HCT116 (cell line): ENCODE measurements around the gene RCVRN. TPM values are rescaled to one million over a fixed set of nuclear protein-coding genes. Genes with fewer than 3 reads are reported as not detected.

ENCODE experiments used
- ATAC-seq: fragments of 200-7000 bp; cut with Tn5 transposase; 2 replicates; pipeline ENCODE4 v1.9.1; 2020; ENCODE audit warnings: mild to moderate bottlenecking, moderate library complexity
- BruUV-seq: library from RNA; stranded (reverse); fragments of 400-500 nt; replicated peaks from 2 replicates; lab custom pipeline; 2021; lab: Mats Ljungman, UMichigan
- CTCF ChIA-PET: fragments of 300-600 bp; sonication (Branson Sonifier 250); formaldehyde crosslinking; loops from one replicate; lab custom pipeline; 2021; ENCODE audit warnings: antibody characterized with exemption; lab: Charles Lee
- POLR2A ChIA-PET: fragments of 300-600, 350-600 bp; sonication (Branson Sonifier 250); formaldehyde crosslinking; loops from one replicate; lab custom pipeline; 2021; ENCODE audit warnings: antibody characterized with exemption; lab: Charles Lee
- RAD21 ChIA-PET, 2 experiments: fragments of 300-600 bp; sonication (Branson Sonifier 250); formaldehyde crosslinking; loops; one replicate each; lab custom pipeline; 2023; ENCODE audit warnings: low total read pairs in 2 of 2; ENCODE audit not compliant: uncharacterized antibody in 2 of 2, unreplicated experiment in 2 of 2, low non-redundant PET in 1 of 2; lab: Charles Lee
- DNase-seq: peaks from one replicate; pipeline ENCODE4 v3.0.0-alpha.2; 2010; ENCODE audit warnings: low read depth, low spot score
- H2AFZ ChIP-seq: fragments of 200-600 bp; shearing (Covaris generic), sonication (generic); 2 replicates; pipeline ENCODE4 v1.6.1; 2017; ENCODE audit warnings: low read depth, mixed run types, mixed read lengths, antibody characterized with exemption, low read length; ENCODE audit not compliant: poor library complexity, severe bottlenecking
- H3K27ac ChIP-seq: 2 replicates; pipeline ENCODE4 v1.5.1; 2012; ENCODE audit warnings: low read depth, low read length
- H3K27me3 ChIP-seq: fragments of 200-600 bp; sonication (generic); 2 replicates; pipeline ENCODE4 v1.6.1; 2016; ENCODE audit warnings: mixed run types, low read length, mixed read lengths; ENCODE audit not compliant: insufficient read depth
- H3K36me3 ChIP-seq, 2 experiments: fragments of 200-500 bp in 1 of 2; fragments of 200-600 bp in 1 of 2; sonication (Bioruptor generic) in 1 of 2; sonication (generic) in 1 of 2; 2 replicates each; pipeline versions ENCODE4 v1.5.1 to v1.6.1; 2014 to 2016; ENCODE audit warnings: low read length in 2 of 2, inconsistent platforms in 1 of 2, mixed read lengths in 1 of 2, mixed run types in 1 of 2; ENCODE audit not compliant: insufficient read depth in 2 of 2, control insufficient read depth in 1 of 2
- H3K4me1 ChIP-seq, 2 experiments: fragments of 200-600 bp in 1 of 2; sonication (generic) in 1 of 2; 2 replicates each; pipeline versions ENCODE4 v1.5.1 to v1.6.1; 2012 to 2017; ENCODE audit warnings: low read length in 2 of 2, inconsistent platforms in 1 of 2, mild to moderate bottlenecking in 1 of 2, mixed read lengths in 1 of 2, mixed run types in 1 of 2, moderate library complexity in 1 of 2; ENCODE audit not compliant: insufficient read depth in 2 of 2, control insufficient read depth in 1 of 2
- H3K4me2 ChIP-seq: fragments of 200-600 bp; sonication (generic); 2 replicates; pipeline ENCODE4 v1.6.1; 2017; ENCODE audit warnings: mixed run types, low read length, mixed read lengths
- H3K4me3 ChIP-seq, 2 experiments: fragments of 200-600 bp in 1 of 2; sonication (generic) in 1 of 2; replicated peaks in 1 of 2; 2 replicates each; pipeline ENCODE4 v1.5.1; 2011 to 2016; ENCODE audit warnings: low read length in 2 of 2, control low read depth in 1 of 2, low read depth in 1 of 2, mild to moderate bottlenecking in 1 of 2, mixed read lengths in 1 of 2, mixed run types in 1 of 2
- H3K79me2 ChIP-seq: fragments of 200-600 bp; sonication (generic); 2 replicates; pipeline ENCODE4 v1.6.1; 2017; ENCODE audit warnings: mild to moderate bottlenecking, mixed run types, low read length, moderate library complexity, mixed read lengths; ENCODE audit not compliant: insufficient read depth
- H3K9ac ChIP-seq: fragments of 200-600 bp; sonication (generic); 2 replicates; pipeline ENCODE4 v1.6.1; 2016; ENCODE audit warnings: low read length, mixed read lengths
- H3K9me2 ChIP-seq: fragments of 200-600 bp; sonication (generic), shearing (Covaris generic); 2 replicates; pipeline ENCODE4 v1.6.1; 2017; ENCODE audit warnings: mixed run types, mild to moderate bottlenecking, moderate library complexity; ENCODE audit not compliant: insufficient read depth
- H3K9me3 ChIP-seq, 2 experiments: fragments of 200-500 bp in 1 of 2; fragments of 200-600 bp in 1 of 2; sonication (Bioruptor generic) in 1 of 2; sonication (generic) in 1 of 2; 2 replicates each; pipeline ENCODE4 v1.6.1; 2014 to 2017; ENCODE audit warnings: low read length in 2 of 2, mixed read lengths in 2 of 2, inconsistent platforms in 1 of 2, low read depth in 1 of 2, mild to moderate bottlenecking in 1 of 2, mixed run types in 1 of 2, moderate library complexity in 1 of 2; ENCODE audit not compliant: control insufficient read depth in 1 of 2, insufficient read depth in 1 of 2
- H4K20me1 ChIP-seq: fragments of 200-600 bp; sonication (generic), shearing (Covaris generic); 2 replicates; pipeline ENCODE4 v1.6.1; 2017; ENCODE audit warnings: mixed run types, mild to moderate bottlenecking, moderate library complexity; ENCODE audit not compliant: insufficient read depth
- ATF3 ChIP-seq: IDR thresholded peaks from 2 replicates; pipeline ENCODE4 v1.6.1; 2012
- CEBPB ChIP-seq: IDR thresholded peaks from 2 replicates; pipeline ENCODE4 v1.6.1; 2012; ENCODE audit warnings: low read depth
- EGR1 ChIP-seq: IDR thresholded peaks from 2 replicates; pipeline ENCODE4 v1.6.1; 2012; ENCODE audit warnings: low read depth
- ELF1 ChIP-seq: IDR thresholded peaks from 2 replicates; pipeline ENCODE4 v1.6.1; 2012; ENCODE audit warnings: low read depth, borderline replicate concordance
- FOSL1 ChIP-seq: IDR thresholded peaks from 2 replicates; pipeline ENCODE4 v1.6.1; 2012; ENCODE audit warnings: low read depth
- MAX ChIP-seq: IDR thresholded peaks from 2 replicates; pipeline ENCODE4 v1.6.1; 2012
- POLR2A ChIP-seq: IDR thresholded peaks from 2 replicates; pipeline ENCODE4 v1.7.0; 2011; ENCODE audit warnings: borderline replicate concordance; ENCODE audit not compliant: insufficient read depth, insufficient read length; ENCODE audit errors: extremely low read depth
- POLR2AphosphoS5 ChIP-seq: IDR thresholded peaks from 2 replicates; pipeline ENCODE4 v1.6.1; 2011; ENCODE audit warnings: mild to moderate bottlenecking, low read depth, low read length, moderate library complexity
- RAD21 ChIP-seq: IDR thresholded peaks from 2 replicates; pipeline ENCODE4 v1.6.1; 2012; ENCODE audit warnings: low read depth, mild to moderate bottlenecking
- REST ChIP-seq: IDR thresholded peaks from 2 replicates; pipeline ENCODE4 v1.6.1; 2012; ENCODE audit warnings: low read depth
- SP1 ChIP-seq: IDR thresholded peaks from 2 replicates; pipeline ENCODE4 v1.6.1; 2012; ENCODE audit warnings: low read depth
- SRF ChIP-seq: IDR thresholded peaks from 2 replicates; pipeline ENCODE4 v1.6.1; 2012; ENCODE audit warnings: low read depth
- TCF7L2 ChIP-seq: IDR thresholded peaks from 2 replicates; pipeline ENCODE4 v1.7.0; 2011; ENCODE audit warnings: borderline replicate concordance, inconsistent platforms; ENCODE audit not compliant: insufficient read depth, insufficient read length; ENCODE audit errors: extremely low read depth
- YY1 ChIP-seq: IDR thresholded peaks from 2 replicates; pipeline ENCODE4 v1.6.1; 2011; ENCODE audit warnings: low read length, low read depth, moderate library complexity, mild to moderate bottlenecking; ENCODE audit not compliant: insufficient replicate concordance; ENCODE audit errors: extremely low read depth
- ZFX ChIP-seq: fragments of 450-650 bp; IDR thresholded peaks from 2 replicates; pipeline ENCODE4 v1.6.1; 2017
- ZNF274 ChIP-seq: fragments of 200-500 bp; sonication (Bioruptor generic); IDR thresholded peaks from 2 replicates; pipeline ENCODE4 v1.6.1; 2014; ENCODE audit warnings: mild to moderate bottlenecking, low read depth, low read length, inconsistent platforms
- intact Hi-C: fragments of 100-400 bp; cut with micrococcal nuclease; formaldehyde crosslinking; loops from 2 replicates; pipeline ENCODE4 v1.10.0; 2022
- total RNA-seq: library from RNA; stranded (reverse); gene quantifications from one replicate; pipeline ENCODE4 v1.2.1, GENCODE V29; 2021; ENCODE audit not compliant: unreplicated experiment
- TF ChIP-seq, protein P1 (sequence below), 3 experiments: fragments of 200-600 bp in 1 of 3; sonication (generic) in 1 of 3; IDR thresholded peaks in 2 of 3; conservative IDR thresholded peaks in 1 of 3; 2 replicates each; pipeline ENCODE4 v1.5.1; 2012 to 2017; ENCODE audit warnings: low read depth in 2 of 3, low read length in 2 of 3, antibody characterized with exemption in 1 of 3, borderline replicate concordance in 1 of 3, control low read depth in 1 of 3, mild to moderate bottlenecking in 1 of 3, mixed read lengths in 1 of 3, mixed run types in 1 of 3, moderate library complexity in 1 of 3; ENCODE audit not compliant: insufficient read depth in 1 of 3

The RCVRN gene
- total RNA-seq, 1 experiment from 2014 or later, result not detected

DNA sequence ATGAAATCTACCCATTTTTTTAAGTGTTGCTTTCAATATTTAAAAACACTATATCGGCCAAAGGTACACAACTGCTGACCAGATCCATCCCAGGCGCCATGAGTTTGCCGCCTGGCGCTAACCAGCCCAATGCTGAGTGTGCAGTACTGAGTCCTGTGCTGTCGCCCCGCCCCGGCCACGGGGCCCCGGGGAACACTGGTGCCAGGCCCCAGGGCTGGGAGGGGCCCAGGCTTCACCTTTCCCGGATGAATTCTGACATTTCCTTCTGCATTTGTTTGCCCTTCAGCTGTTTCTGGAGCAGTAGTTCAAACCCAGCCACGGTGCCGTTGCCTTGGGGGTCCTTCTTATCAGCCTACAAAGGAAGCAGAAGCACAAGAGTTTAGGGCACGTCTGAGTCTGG, 37.8 kb upstream of the RCVRN start:
- no peaks in the 10 kb centered on the region for H3K79me2 ChIP-seq
- no peak overlapping the region for H3K9ac ChIP-seq
- TF ChIP-seq YY1 (no peak), ZNF274 (no peak), EGR1 (no peak), SRF (no peak), TCF7L2 (no peak), REST (no peak), MAX (no peak), ATF3 (no peak), CEBPB (no peak), ELF1 (no peak), POLR2A (no peak), FOSL1 (no peak), POLR2AphosphoS5 (no peak), ZFX (no peak), SP1 (no peak), RAD21 (no peak)
- TF ChIP-seq, protein P1, sequence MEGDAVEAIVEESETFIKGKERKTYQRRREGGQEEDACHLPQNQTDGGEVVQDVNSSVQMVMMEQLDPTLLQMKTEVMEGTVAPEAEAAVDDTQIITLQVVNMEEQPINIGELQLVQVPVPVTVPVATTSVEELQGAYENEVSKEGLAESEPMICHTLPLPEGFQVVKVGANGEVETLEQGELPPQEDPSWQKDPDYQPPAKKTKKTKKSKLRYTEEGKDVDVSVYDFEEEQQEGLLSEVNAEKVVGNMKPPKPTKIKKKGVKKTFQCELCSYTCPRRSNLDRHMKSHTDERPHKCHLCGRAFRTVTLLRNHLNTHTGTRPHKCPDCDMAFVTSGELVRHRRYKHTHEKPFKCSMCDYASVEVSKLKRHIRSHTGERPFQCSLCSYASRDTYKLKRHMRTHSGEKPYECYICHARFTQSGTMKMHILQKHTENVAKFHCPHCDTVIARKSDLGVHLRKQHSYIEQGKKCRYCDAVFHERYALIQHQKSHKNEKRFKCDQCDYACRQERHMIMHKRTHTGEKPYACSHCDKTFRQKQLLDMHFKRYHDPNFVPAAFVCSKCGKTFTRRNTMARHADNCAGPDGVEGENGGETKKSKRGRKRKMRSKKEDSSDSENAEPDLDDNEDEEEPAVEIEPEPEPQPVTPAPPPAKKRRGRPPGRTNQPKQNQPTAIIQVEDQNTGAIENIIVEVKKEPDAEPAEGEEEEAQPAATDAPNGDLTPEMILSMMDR (IDR thresholded peaks at IDR 0.05 in 2 of 3, conservative IDR thresholded peaks at IDR 0.05 in 1 of 3; ENCODE audit: borderline replicate concordance in 1 of 3, insufficient read depth in 1 of 3, low read depth in 2 of 3, low read length in 2 of 3), result no peak
- no peaks in the 10 kb centered on the region for H3K4me1 ChIP-seq
- H3K27ac ChIP-seq, result no peak overlapping the region
- no peaks in the 10 kb centered on the region for H3K27me3 ChIP-seq
- ChIA-PET RAD21 (no interaction called here), CTCF (no interaction called here), POLR2A (no interaction called here)
- BruUV-seq, result no TSS peak
- intact Hi-C loops, result no loop called here
- ATAC-seq (no peak), DNase-seq (no peak)
- no peaks in the 10 kb centered on the region for H4K20me1 ChIP-seq
- no peak overlapping the region for H3K4me3 ChIP-seq
- no peaks in the 10 kb centered on the region for H3K36me3 ChIP-seq
- no peaks in the 10 kb centered on the region for H3K9me3 ChIP-seq
- no peak overlapping the region for H2AFZ ChIP-seq
- H3K9me2 ChIP-seq, result no peaks in the 10 kb centered on the region
- H3K4me2 ChIP-seq, result no peak overlapping the region
